ENCODE results near the gene ENKD1. TPM values are rescaled to one million over a fixed set of nuclear protein-coding genes. Genes with fewer than 3 reads are reported as not detected.

Gene ENKD1
- total and polyA plus RNA-seq, 2 of the 4 experiments (the other 2 are of a cell fraction): 2.9 to 6.3 TPM

DNA sequence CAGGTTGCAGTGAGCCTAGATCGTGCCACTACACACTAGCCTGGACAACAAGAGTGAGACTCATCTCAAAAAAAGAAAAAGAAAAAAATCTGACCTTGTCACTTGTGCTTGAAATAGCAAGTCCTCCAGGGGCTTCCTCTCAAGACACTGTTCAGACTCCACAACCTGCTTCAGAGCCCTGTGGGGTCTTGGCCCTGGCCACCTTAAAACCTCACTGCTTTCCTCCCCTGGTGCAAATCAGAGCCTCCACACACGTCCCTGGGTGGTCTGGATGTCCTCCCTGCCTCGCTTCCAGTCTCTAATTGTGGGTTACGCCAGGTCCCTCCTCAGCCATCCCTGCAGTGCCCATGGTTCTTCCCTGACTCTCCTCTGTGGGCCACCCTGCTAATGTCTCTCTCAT is 11.2 kb downstream of the ENKD1 start:
- Histone ChIP-seq H2BK20ac (ENCODE audit: low read depth, low read length) (no peak overlapping the region), H3K27me3 (ENCODE audit: control insufficient read depth, insufficient read depth, low read length) (peaks cover 21% of the 10 kb centered on the region), H2BK15ac (ENCODE audit: low read depth, low read length) (no peak overlapping the region), H2BK5ac (ENCODE audit: low read depth, low read length, poor library complexity, severe bottlenecking) (no peak overlapping the region), H2AFZ (replicated peaks; ENCODE audit: low read length, poor library complexity) (no peak overlapping the region), H3K79me1 (ENCODE audit: low read depth in 1 of 2, low read length in 2 of 2) (peaks cover 6 to 20% of the 10 kb centered on the region in 2 experiments; a peak in 3 of 4 replicates), H3K36me3 (ENCODE audit: control insufficient read depth, insufficient read depth, low read length) (0 out of 2 replicates have a peak, but pooled peaks cover 1% of the 10 kb centered on the region), H3K9ac (ENCODE audit: low read depth, low read length) (no peak overlapping the region), H4K5ac (ENCODE audit: low read depth, low read length) (no peak overlapping the region), H3K9me3 (ENCODE audit: control insufficient read depth, insufficient read depth, low read length) (no peaks in the 10 kb centered on the region), H2BK120ac (ENCODE audit: low read depth, low read length) (no peak overlapping the region), H3K4me3 (ENCODE audit: insufficient read depth, low read depth, low read length) (no peak overlapping the region), H3K56ac (ENCODE audit: extremely low read depth, insufficient read depth, low read length) (no peak overlapping the region), H2AK5ac (ENCODE audit: low read depth, low read length) (no peak overlapping the region), H3K27ac (ENCODE audit: insufficient read depth, low read length) (no peak overlapping the region), H3K4me1 (ENCODE audit: control insufficient read depth, insufficient read depth, low read length) (peaks cover 9% of the 10 kb centered on the region; the same call in 1 of the 2 replicates), H2AK9ac (replicated peaks; ENCODE audit: low read depth, low read length, poor library complexity) (no peak overlapping the region), H3K18ac (ENCODE audit: low read depth, low read length) (no peak overlapping the region), H3K4me2 (ENCODE audit: low read depth, low read length) (no peak overlapping the region), H4K8ac (ENCODE audit: low read depth in 2 of 2, low read length in 2 of 2) (no peak overlapping the region), H3K14ac (replicated peaks; ENCODE audit: low read depth, low read length) (no peak overlapping the region), H3K23ac (ENCODE audit: low read depth, low read length) (no peak overlapping the region), H3K9me1 (ENCODE audit: insufficient read depth, low read length) (peaks cover 7% of the 10 kb centered on the region), H4K20me1 (ENCODE audit: insufficient read depth, low read length) (peaks cover 14% of the 10 kb centered on the region), H4K91ac (ENCODE audit: insufficient read depth, low read depth, low read length) (no peak overlapping the region), H3K4ac (ENCODE audit: low read depth, low read length) (no peak overlapping the region)
- dilution Hi-C loops (cut with HindIII; ENCODE audit: low sequenced_read_pairs, unreplicated experiment): no loop called here
- in situ Hi-C loops (cut with MboI; ENCODE audit: low sequenced_read_pairs): no loop called here
- ChIA-PET CTCF (no interaction called here), POLR2A (ENCODE audit: unreplicated experiment) (no interaction called here)
- TF ChIP-seq RAD21 (IDR thresholded peaks at IDR 0.05; ENCODE audit: low read length) (no peak), MAZ (IDR thresholded peaks at IDR 0.05; ENCODE audit: borderline replicate concordance, low read depth, low read length) (no peak), NFE2L2 (IDR thresholded peaks at IDR 0.05; ENCODE audit: low read depth, low read length) (no peak), SMC3 (IDR thresholded peaks at IDR 0.05; ENCODE audit: low read depth, low read length) (no peak), RFX5 (IDR thresholded peaks at IDR 0.05; ENCODE audit: low read depth, low read length) (no peak), FOS (IDR thresholded peaks at IDR 0.05; ENCODE audit: low read depth, low read length) (no peak), CEBPB (IDR thresholded peaks at IDR 0.05; ENCODE audit: low read depth, low read length) (no peak), BHLHE40 (IDR thresholded peaks at IDR 0.05; ENCODE audit: low read depth, low read length) (no peak), MXI1 (IDR thresholded peaks at IDR 0.05; ENCODE audit: borderline replicate concordance, low read depth, low read length) (no peak), POLR2A (IDR thresholded peaks at IDR 0.05; ENCODE audit: low read depth, low read length) (no peak), CHD1 (IDR thresholded peaks at IDR 0.05; ENCODE audit: low read depth, low read length) (no peak), MAFK (IDR thresholded peaks at IDR 0.05; ENCODE audit: low read depth, low read length) (no peak), RCOR1 (IDR thresholded peaks at IDR 0.05; ENCODE audit: insufficient replicate concordance, low read length) (no peak)
- TF ChIP-seq, protein P1, sequence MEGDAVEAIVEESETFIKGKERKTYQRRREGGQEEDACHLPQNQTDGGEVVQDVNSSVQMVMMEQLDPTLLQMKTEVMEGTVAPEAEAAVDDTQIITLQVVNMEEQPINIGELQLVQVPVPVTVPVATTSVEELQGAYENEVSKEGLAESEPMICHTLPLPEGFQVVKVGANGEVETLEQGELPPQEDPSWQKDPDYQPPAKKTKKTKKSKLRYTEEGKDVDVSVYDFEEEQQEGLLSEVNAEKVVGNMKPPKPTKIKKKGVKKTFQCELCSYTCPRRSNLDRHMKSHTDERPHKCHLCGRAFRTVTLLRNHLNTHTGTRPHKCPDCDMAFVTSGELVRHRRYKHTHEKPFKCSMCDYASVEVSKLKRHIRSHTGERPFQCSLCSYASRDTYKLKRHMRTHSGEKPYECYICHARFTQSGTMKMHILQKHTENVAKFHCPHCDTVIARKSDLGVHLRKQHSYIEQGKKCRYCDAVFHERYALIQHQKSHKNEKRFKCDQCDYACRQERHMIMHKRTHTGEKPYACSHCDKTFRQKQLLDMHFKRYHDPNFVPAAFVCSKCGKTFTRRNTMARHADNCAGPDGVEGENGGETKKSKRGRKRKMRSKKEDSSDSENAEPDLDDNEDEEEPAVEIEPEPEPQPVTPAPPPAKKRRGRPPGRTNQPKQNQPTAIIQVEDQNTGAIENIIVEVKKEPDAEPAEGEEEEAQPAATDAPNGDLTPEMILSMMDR (conservative IDR thresholded peaks at IDR 0.05; ENCODE audit: low read depth, low read length): no peak
- TF ChIP-seq, protein P2, sequence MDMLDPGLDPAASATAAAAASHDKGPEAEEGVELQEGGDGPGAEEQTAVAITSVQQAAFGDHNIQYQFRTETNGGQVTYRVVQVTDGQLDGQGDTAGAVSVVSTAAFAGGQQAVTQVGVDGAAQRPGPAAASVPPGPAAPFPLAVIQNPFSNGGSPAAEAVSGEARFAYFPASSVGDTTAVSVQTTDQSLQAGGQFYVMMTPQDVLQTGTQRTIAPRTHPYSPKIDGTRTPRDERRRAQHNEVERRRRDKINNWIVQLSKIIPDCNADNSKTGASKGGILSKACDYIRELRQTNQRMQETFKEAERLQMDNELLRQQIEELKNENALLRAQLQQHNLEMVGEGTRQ (IDR thresholded peaks at IDR 0.05; ENCODE audit: low read depth, low read length): no peak
- TF ChIP-seq, protein P3, sequence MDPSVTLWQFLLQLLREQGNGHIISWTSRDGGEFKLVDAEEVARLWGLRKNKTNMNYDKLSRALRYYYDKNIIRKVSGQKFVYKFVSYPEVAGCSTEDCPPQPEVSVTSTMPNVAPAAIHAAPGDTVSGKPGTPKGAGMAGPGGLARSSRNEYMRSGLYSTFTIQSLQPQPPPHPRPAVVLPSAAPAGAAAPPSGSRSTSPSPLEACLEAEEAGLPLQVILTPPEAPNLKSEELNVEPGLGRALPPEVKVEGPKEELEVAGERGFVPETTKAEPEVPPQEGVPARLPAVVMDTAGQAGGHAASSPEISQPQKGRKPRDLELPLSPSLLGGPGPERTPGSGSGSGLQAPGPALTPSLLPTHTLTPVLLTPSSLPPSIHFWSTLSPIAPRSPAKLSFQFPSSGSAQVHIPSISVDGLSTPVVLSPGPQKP (IDR thresholded peaks at IDR 0.05; ENCODE audit: borderline replicate concordance, low read depth, low read length): no peak
- ATAC-seq (ENCODE audit: low read depth): no peak
- intact Hi-C loops (cut with micrococcal nuclease): no loop called here
- WGBS, 2 experiments (ENCODE audit: extremely low coverage in 2 of 2, insufficient read length in 1 of 2): 73% methylated on average over 4 of the region's 4 CpGs; no CpG with 5 or more reads in 1 of the 2 experiments
- BruUV-seq (replicated peaks): no TSS peak
- DNase-seq: no peak
